GM19397 (cell line): ENCODE measurements around the gene ZDHHC7.
A peak's percentile ranks its signal among the peaks of the same experiment; 100 is the strongest.
"Not testable (repeated sequence)": the region's sequence is repeated elsewhere in the genome, so short reads cannot be mapped to it uniquely, and the experiment has no call there.

Source experiments
- ATAC-seq: cut with Tn5 transposase; IDR thresholded peaks from one replicate; pipeline ENCODE4 v1.9.1; 2021; ENCODE audit warnings: mild to moderate bottlenecking, moderate library complexity; ENCODE audit not compliant: unreplicated experiment

ZDHHC7 gene, protein sequence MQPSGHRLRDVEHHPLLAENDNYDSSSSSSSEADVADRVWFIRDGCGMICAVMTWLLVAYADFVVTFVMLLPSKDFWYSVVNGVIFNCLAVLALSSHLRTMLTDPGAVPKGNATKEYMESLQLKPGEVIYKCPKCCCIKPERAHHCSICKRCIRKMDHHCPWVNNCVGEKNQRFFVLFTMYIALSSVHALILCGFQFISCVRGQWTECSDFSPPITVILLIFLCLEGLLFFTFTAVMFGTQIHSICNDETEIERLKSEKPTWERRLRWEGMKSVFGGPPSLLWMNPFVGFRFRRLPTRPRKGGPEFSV

DNA sequence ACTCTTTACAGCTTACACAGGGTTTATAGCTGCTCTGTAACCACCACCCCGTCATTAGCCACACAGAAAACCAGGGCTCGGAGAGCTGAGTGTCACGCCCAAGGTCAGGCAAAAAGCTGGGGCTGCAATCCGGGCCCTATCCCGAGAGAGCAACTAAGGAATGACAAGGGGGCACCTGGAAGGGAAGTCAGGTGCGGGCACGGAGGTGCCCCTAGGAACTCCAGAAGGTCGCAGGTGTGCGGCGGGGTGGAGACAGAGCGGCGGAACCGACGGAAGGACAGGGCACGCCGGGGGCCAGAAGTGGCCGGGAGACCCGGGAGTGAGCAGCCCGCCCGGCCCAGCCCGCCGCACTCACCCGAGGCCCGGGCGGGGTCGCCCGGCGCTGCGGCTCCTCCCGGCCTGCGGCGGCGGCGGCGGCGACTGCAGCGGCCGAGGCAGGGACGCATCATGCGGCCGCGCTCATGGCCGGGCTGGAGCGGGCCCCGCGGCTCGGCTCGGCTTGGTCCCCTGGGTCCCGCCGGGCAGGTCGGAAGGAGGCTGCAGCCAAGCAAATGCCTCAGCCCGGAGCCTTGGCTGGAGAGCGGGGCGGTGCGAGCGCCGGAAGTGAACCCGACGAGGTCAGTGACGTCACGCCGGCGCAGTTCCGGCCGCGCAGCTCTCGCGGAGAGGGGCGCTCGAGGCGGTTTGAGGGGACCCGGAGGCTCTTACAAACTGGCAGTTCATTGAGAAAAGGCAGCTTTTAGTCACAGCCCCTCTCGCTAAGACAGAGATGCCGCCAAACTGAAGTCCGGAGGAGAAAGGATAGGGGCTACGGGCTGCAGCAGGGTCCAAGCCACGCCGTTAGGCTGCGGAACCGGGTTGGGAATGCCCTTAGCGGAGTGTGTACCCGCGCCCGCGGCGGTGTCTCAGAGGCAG is at the start of gene ZDHHC7:
TSS of gene ZDHHC7 (minus strand) at position 605 of the 915 bp plus-strand sequence. CDS start 20,917 bp downstream, outside the sequence.
- ATAC-seq = peak; percentile 96

- ATAC-seq = no peak
Observed at GRCh38 chr16:85058909-85059308, 47.6 kb upstream of the ZDHHC7 start.

- no peak for ATAC-seq
Observed at GRCh38 chr16:85057948-85058347, 46.6 kb upstream of the ZDHHC7 start.

DNA sequence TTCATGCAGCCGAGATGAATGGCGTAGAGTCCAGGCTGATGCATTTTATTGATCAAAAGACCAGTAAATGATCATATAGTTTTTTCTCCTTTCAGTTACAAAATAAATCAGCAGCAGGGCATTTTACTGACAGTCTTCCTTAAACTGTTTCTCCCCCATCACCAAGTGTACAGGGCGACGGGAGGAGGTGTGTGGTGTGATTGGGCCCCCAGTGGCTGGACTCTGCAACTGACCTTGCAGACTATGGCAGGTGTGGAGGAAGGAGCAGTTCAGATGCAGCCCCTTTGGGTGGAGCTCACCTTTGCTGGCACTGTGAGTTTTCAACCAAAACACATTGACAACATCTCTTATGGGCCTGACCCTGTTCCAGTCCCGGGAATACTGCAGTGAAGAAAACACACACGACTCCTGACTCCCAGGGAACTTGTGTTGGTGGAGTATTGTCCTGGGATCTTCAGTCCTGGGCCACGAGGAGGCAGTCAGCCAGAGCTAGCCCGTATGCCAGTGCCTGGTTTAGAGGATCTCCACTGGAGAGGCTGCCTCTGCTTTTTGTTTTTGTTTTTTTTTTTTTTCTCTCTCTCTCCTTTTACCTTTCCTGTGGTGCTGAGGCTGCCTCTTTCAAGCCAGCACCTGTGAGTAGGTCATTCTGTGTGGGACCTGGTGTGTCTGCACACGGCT is 46.0 kb upstream of the ZDHHC7 start:
- no peak for ATAC-seq

- no peak for ATAC-seq
Observed at GRCh38 chr16:85056211-85056748, 44.9 kb upstream of the ZDHHC7 start.

DNA sequence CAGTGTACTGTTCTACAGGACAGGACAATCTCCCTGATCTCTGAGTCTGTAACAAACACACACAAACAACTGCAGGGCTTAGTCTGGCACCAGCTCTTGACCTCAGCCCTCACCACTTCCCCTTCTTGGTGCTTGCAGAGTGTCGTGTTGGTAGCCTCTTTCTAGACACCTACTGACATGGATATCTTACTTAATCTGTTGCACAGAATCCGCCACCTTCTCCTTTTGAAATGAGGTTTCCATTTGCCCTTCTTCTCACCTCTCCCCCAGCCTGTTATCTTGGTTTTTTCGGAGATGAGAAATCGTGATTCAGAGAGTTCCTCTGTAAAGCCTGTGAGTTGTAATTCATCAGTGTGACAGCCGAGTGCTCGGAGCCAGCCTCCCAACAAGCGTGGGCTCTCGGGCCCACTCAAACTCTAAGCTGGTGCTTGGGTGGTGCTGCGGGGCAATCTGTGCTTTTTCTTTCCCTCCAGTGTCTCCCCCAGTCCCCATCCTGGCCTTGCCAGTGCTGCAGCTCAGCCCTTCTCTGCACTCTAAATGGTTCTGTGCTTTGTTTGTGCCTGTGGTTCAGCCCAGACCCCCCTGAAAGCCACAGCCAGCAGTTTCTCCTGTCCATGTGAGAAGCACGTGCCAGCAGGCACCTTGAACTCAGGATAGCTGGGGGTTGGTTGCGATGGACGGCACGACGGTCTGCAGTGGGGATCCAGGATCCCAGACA is 44.3 kb upstream of the ZDHHC7 start:
- ATAC-seq = peak; percentile 76

- no peak for ATAC-seq
Observed at GRCh38 chr16:85054948-85055492, 43.7 kb upstream of the ZDHHC7 start.

DNA sequence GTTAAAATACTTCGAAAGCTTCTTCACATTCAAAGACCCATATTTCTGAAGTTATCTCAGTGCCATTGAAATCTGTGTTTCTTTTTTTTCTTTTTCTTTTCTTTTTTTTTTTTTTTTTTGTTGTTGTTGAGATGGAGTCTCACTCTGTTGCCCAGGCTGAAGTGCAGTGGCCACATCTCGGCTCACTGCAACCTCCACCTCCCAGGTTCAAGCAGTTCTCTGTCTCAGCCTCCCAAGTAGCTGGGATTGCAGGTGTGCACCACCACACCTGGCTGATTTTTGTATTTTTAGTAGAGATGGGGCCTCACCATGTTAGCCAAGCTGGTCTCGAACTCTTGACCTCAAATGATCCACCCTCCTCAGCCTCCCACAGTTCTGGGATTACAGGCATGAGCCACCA is 43.0 kb upstream of the ZDHHC7 start:
- not testable (repeated sequence) for ATAC-seq

GRCh38 chr16:85052536-85052935 is 41.2 kb upstream of the ZDHHC7 start:
- ATAC-seq = no peak

DNA sequence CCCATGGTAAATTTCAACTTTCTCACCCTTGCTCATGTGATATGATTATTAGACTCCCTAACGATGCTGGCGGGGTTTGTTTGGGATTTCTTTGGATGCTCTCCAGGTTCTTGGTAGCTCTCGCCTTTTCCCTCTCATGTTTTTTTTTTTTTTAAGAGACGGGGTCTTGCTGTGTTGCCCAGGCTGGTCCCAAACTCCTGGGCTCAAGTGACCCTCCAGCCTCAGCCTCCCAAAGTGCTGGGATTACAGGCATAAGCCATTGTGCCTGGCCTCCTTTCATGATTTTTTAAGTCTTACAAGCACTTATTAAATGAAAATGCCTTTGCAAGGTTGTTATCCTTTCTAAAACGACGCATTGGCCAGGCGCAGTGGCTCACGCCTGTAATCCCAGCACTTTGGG is 40.3 kb upstream of the ZDHHC7 start:
- no peak for ATAC-seq

GRCh38 chr16:85051067-85051581 is 39.8 kb upstream of the ZDHHC7 start:
- no peak for ATAC-seq

GRCh38 chr16:85049706-85050305 is 38.5 kb upstream of the ZDHHC7 start:
- no peak for ATAC-seq

DNA sequence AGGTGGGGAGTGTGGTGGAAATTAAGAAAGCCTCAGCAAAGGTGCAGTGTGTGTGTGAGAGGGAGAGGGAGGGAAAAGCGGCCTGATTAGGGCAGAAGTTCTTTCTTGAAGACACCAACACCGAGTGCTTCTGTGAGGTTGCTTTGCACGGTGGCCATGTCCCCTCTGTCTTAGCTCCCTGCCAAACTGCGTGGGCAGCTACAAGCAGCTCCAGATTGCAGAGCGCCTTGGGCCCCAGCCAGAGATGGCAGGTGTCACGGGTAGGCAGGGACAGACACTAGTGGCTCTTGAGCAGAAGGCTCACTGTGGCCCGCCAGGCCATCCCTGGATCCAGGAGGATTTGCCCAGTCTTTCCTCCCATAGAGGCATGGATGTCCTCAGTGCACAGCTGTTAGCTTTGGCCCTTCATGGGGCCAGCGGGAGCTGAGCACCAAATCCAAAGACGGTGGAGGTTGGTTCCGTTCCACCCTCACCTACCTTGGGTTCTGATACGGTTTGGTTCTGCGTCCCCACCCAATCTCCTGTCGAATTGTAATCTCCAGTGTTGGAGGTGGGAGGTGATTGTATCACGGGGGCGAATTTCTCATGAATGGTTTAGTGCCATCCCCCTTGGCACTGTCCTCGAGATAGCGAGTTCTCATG is 37.7 kb upstream of the ZDHHC7 start:
- ATAC-seq = no peak

DNA sequence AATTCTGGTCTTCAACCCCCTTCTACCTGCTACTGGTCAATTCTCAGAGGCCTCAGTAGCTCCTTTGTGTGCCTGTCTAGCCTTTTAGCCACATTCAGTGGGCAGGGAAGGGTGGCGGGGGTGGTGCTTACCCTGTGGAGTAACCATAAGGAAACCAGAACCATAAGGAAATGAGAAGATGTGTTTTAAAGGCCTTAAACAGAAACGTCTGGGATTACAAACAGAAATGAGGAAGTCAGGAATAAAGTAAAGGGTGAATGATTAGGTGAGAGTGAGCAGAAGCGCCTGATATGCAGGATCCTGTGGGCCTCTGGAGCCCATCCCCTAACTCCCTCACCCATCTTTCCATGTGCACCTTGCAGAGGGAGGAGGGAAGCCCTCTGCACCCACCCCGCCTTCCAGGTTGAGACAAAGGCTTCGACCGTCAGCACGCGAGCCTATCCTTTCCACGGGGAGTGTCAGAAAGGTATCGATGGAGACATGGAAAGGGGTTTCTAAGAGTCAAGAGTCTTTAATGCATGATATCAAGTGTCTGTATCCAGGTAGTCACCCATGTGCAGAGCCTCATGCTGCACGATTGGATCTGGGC is 36.6 kb upstream of the ZDHHC7 start:
- ATAC-seq = no peak

DNA sequence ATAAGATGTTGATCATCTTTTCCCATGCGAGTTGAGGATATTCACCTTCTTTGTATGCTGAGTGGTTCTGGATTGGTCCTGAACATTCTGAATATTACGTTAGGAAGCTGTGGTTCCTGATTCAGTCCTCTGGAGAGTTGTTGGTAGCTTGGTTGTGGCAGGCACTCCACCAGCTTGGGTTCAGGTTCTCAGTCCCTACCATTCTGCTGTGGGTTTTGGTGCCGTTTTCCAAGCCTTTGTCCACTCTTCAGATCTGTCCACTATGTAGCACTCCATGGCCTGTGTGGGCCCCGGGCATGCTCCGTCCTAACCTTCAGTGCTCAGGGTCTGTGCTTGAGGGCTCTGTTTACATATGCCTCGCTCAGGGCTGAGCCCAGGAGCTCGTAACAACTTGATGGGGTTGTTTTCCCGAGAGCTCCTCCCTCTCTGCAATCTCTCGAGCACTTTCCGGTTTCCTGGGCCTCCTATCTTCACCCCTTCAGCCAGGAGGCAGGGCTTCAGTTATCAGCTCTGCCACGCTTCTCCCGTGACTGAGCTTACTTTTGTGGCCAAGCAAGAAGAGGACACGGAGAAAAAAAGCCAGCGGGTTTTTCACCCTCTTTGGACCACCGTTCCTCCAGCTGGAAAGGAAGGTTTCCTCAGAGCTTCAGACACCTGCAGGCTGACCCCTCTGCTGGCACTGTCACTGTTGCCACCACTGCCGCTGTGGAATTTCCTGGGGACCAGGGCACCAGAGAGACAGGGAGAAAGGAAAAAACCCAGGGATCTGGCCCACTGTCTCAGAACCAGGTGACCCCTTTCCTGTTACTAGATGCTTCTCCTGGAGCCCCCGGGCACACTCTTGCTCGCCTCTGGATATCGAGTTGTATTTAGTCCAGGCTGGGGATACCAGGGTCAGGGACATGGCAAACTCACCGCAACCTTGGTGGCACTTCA is 35.9 kb upstream of the ZDHHC7 start:
- no peak for ATAC-seq

DNA sequence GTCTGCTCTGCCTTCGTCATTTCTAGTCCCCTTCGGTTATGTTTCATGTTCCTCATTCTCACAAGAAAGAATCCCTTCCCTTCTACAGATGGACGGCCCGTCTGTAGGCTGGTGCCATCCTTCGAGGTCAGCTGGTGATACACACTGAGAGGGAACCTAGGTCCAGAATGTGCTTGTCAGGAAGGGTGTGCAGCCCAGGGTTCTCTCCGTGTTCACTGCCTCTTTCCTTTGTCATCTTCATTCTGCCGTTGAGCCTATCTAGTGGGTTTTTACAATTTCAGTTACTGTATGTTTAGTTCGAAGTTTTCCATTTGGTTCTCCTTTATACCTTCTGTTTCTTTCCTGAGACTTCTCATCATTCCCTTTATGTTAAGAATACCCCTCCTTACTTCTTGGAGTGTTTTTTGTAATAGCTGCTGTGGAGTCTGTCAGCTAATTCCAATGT is 35.2 kb upstream of the ZDHHC7 start:
- ATAC-seq = no peak

DNA sequence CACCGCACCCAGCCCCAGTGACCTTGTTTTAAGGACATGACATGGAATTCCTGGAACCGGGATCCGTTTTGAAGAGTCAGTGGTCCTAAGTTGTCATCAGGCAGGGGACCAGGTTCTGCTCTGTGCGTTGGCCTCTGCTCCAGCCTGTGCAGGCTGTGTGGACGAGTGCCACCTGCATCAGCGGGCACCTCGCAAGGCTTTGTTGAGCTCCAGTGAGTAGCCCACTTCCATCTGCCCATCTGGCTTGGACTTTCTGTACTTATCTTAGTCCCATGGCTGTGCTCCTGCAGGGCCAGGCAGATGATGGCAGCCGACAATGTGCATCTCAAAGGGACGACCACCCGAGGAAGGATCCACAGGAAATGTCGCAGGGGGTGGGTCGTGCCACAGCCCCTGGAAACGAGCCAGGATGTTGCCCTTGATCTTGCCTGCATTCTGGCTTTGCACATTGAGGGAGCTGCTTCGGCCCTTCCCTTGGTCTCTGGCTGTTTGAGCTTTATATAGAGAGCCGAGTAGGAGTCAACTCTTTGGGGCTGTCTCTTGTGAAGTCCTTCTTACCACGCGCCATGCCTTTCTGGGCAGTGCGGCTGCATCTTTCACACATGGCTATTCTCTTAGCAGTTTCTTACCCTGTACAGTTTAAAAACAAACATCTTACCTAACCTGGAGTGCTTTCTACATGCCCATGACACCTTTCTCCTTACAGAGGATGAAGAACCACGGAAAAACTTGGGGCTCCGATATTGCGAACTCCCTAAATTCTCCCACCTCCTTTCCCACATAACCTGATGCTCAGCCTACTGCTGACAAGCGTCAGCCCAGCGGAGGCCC is 34.5 kb upstream of the ZDHHC7 start:
- no peak for ATAC-seq
